ENCODE measurements around the gene BICRAL. TPM values are rescaled to one million over a fixed set of nuclear protein-coding genes. Genes with fewer than 3 reads are reported as not detected.

Gene BICRAL
- total RNA-seq, 1 donor from 2014 or later, result 21.0 TPM

- H3K4me1 ChIP-seq, result no peaks in the 10 kb centered on the region
- H3K36me3 ChIP-seq, result peaks cover 67% of the 10 kb centered on the region
- H3K27ac ChIP-seq, result no peak overlapping the region
- DNase-seq (no peak), ATAC-seq (no peak)
- intact Hi-C loops (cut with DNase I), result no loop called here
- H3K4me3 ChIP-seq, result no peak overlapping the region
- no peaks in the 10 kb centered on the region for H3K27me3 ChIP-seq
- no peak for TF ChIP-seq CTCF (IDR thresholded peaks at IDR 0.05)
- no peaks in the 10 kb centered on the region for H3K9me3 ChIP-seq
Observed at GRCh38 chr6:42829561-42830092, 47.8 kb downstream of the BICRAL start.

GRCh38 chr6:42831237-42831636, 49.4 kb downstream of the BICRAL start:
- ATAC-seq (no peak), DNase-seq (no peak)
- H3K4me3 ChIP-seq, result no peak overlapping the region
- intact Hi-C loops (cut with DNase I), result no loop called here
- no peak for TF ChIP-seq CTCF (IDR thresholded peaks at IDR 0.05)
- no peaks in the 10 kb centered on the region for H3K9me3 ChIP-seq
- H3K4me1 ChIP-seq, result no peaks in the 10 kb centered on the region
- H3K36me3 ChIP-seq, result peaks cover 54% of the 10 kb centered on the region
- H3K27me3 ChIP-seq, result no peaks in the 10 kb centered on the region
- no peak overlapping the region for H3K27ac ChIP-seq

- no peaks in the 10 kb centered on the region for H3K27me3 ChIP-seq
- H3K27ac ChIP-seq, result no peak overlapping the region
- intact Hi-C loops (cut with DNase I), result no loop called here
- no peak for ATAC-seq
- peaks cover 27% of the 10 kb centered on the region for H3K36me3 ChIP-seq
- no peak for DNase-seq
- no peaks in the 10 kb centered on the region for H3K9me3 ChIP-seq
- no peak for TF ChIP-seq CTCF (IDR thresholded peaks at IDR 0.05)
- H3K4me3 ChIP-seq, result no peak overlapping the region
- H3K4me1 ChIP-seq, result no peaks in the 10 kb centered on the region
Observed at GRCh38 chr6:42834056-42834455, 52.2 kb downstream of the BICRAL start.

GRCh38 chr6:42841844-42842584, 60.2 kb downstream of the BICRAL start:
- H3K36me3 ChIP-seq, result no peaks in the 10 kb centered on the region
- DNase-seq, result no peak
- no peak overlapping the region for H3K27ac ChIP-seq
- no peak for TF ChIP-seq CTCF (IDR thresholded peaks at IDR 0.05)
- no peak overlapping the region for H3K4me3 ChIP-seq
- no peak for ATAC-seq
- H3K9me3 ChIP-seq, result no peaks in the 10 kb centered on the region
- H3K4me1 ChIP-seq, result no peaks in the 10 kb centered on the region
- H3K27me3 ChIP-seq, result no peaks in the 10 kb centered on the region
- intact Hi-C loops (cut with DNase I), result no loop called here

GRCh38 chr6:42845327-42845694, 63.5 kb downstream of the BICRAL start:
- no peaks in the 10 kb centered on the region for H3K4me1 ChIP-seq
- H3K27me3 ChIP-seq, result no peaks in the 10 kb centered on the region
- no peak for ATAC-seq
- no peaks in the 10 kb centered on the region for H3K36me3 ChIP-seq
- TF ChIP-seq CTCF (IDR thresholded peaks at IDR 0.05), result no peak
- no peaks in the 10 kb centered on the region for H3K9me3 ChIP-seq
- intact Hi-C loops (cut with DNase I), result no loop called here
- no peak for DNase-seq
- H3K27ac ChIP-seq, result no peak overlapping the region
- H3K4me3 ChIP-seq, result no peak overlapping the region
